Cardiac muscle cell (in vitro differentiated cells and primary cell): Measurements from ENCODE around the gene FAM120B. TPM values are rescaled to one million over a fixed set of nuclear protein-coding genes. Genes with fewer than 3 reads are reported as not detected.

Source experiments
- DNase-seq, 2 donors: peaks; one replicate each; pipeline versions ENCODE4 v3.0.0 to v3.0.0-alpha.2; 2010 to 2017; ENCODE audit warnings: low read depth in 1 of 2, low spot score in 1 of 2
- H3K27ac ChIP-seq: fragments of 200-600 bp; sonication (generic); 2 replicates; pipeline ENCODE4 v1.5.1; 2016
- H3K27me3 ChIP-seq: fragments of 200-600 bp; sonication (generic); 2 replicates; pipeline ENCODE4 v1.6.0; 2016; ENCODE audit warnings: control low read depth
- H3K36me3 ChIP-seq: fragments of 200-600 bp; sonication (generic); 2 replicates; pipeline ENCODE4 v1.5.1; 2016; ENCODE audit warnings: control low read depth
- H3K4me1 ChIP-seq: fragments of 200-600 bp; sonication (generic); 2 replicates; pipeline ENCODE4 v1.8.1; 2017; ENCODE audit warnings: low read depth, mild to moderate bottlenecking, mixed run types
- H3K4me3 ChIP-seq: fragments of 200-600 bp; sonication (generic); 2 replicates; pipeline ENCODE4 v1.5.1; 2016; ENCODE audit warnings: mild to moderate bottlenecking
- H3K9me3 ChIP-seq: fragments of 200-600 bp; sonication (generic); 2 replicates; pipeline ENCODE4 v1.5.1; 2017; ENCODE audit warnings: low read depth, mild to moderate bottlenecking, control low read depth
- polyA plus RNA-seq: library from polyadenylated mRNA; unstranded; fragments of >200 nt; fragmentation: Nextera tagmentation; extraction: Ambion mirVana; gene quantifications from 2 replicates; pipeline ENCODE4 v1.2.1, GENCODE V29; 2016
- total RNA-seq: library from RNA; depleted of rRNA; stranded (reverse); fragments of >200 nt; gene quantifications from 2 replicates; pipeline ENCODE4 v1.2.3, GENCODE V29; 2016
- TF ChIP-seq, protein P1 (sequence below): IDR thresholded peaks from 2 replicates; pipeline ENCODE4 v1.5.1; 2012; ENCODE audit warnings: low read depth, mild to moderate bottlenecking, low read length

The FAM120B gene
- total and polyA plus RNA-seq, 2 experiments from 2014 or later = 13.2 to 24.9 TPM

DNA sequence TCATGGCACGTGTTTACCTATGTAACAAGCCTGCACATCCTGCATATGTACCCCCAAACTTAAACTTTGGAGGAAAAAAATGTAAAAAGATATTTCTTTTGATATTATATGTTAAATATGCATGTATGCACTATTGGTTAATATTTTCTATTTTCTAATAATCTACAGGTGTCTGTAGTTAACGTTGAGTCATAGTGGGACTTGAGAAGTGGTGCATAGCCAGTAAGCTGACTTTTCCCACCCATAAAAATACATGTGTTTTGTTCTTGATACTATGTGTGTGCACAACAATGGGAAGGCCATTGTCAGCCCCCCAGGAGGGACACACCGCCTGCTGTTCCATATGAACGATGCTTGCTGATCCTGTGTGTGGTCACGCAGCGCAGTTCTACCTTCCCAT lies 49.1 kb downstream of the FAM120B start:
- TF ChIP-seq, protein P1, sequence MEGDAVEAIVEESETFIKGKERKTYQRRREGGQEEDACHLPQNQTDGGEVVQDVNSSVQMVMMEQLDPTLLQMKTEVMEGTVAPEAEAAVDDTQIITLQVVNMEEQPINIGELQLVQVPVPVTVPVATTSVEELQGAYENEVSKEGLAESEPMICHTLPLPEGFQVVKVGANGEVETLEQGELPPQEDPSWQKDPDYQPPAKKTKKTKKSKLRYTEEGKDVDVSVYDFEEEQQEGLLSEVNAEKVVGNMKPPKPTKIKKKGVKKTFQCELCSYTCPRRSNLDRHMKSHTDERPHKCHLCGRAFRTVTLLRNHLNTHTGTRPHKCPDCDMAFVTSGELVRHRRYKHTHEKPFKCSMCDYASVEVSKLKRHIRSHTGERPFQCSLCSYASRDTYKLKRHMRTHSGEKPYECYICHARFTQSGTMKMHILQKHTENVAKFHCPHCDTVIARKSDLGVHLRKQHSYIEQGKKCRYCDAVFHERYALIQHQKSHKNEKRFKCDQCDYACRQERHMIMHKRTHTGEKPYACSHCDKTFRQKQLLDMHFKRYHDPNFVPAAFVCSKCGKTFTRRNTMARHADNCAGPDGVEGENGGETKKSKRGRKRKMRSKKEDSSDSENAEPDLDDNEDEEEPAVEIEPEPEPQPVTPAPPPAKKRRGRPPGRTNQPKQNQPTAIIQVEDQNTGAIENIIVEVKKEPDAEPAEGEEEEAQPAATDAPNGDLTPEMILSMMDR = no peak
- H3K9me3 ChIP-seq = no peaks in the 10 kb centered on the region
- no peaks in the 10 kb centered on the region for H3K27me3 ChIP-seq
- H3K27ac ChIP-seq = no peak overlapping the region
- no peaks in the 10 kb centered on the region for H3K4me1 ChIP-seq
- no peak overlapping the region for H3K4me3 ChIP-seq
- peaks cover 12% of the 10 kb centered on the region for H3K36me3 ChIP-seq
- no peak for DNase-seq

DNA sequence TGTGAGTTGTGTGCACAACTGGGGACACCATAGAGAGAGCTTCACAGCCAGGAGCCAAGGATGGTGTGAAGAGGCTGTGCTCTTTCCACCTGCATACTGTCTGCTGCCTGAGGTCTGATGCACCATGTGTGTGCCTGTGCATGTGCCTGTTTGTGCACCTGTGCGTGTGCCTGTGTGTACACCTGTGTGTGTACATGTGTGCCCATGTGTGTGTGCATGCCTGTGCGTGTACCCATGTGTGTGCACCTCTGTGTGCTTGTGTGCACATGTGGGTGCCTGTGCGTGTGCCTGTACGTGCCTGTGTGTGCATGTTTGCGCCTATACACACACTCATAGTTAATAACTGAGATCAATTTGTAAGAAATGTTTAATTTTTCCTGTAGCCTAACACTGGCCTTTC lies 51.3 kb downstream of the FAM120B start:
- H3K27me3 ChIP-seq = no peaks in the 10 kb centered on the region
- H3K27ac ChIP-seq = no peak overlapping the region
- no peak overlapping the region for H3K4me3 ChIP-seq
- DNase-seq = no peak
- no peaks in the 10 kb centered on the region for H3K9me3 ChIP-seq
- TF ChIP-seq, protein P1 = no peak
- H3K4me1 ChIP-seq = no peaks in the 10 kb centered on the region
- peaks cover 6% of the 10 kb centered on the region for H3K36me3 ChIP-seq

DNA sequence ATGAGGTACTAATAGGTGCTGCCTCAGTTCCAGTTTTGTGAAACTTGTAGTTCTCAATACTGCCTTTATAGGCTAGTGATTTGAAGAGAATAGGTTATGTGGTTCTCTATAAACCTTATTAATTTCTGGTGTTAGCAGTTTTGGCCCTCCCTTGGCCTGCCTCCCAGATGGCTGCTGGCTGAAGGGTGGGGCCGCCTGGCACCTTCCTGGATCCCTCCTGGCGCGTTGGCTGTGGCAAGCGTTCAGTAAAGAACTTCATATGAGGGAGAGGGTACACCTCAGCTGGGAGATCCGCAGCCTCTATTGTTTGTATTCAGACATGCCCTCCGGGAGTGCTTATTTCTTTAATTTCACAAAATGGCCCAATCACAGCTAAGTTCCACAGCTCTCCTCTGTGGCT lies 51.9 kb downstream of the FAM120B start:
- DNase-seq = no peak
- H3K4me1 ChIP-seq = no peaks in the 10 kb centered on the region
- H3K27ac ChIP-seq = no peak overlapping the region
- H3K4me3 ChIP-seq = no peak overlapping the region
- H3K9me3 ChIP-seq = no peaks in the 10 kb centered on the region
- peaks cover 6% of the 10 kb centered on the region for H3K36me3 ChIP-seq
- H3K27me3 ChIP-seq = no peaks in the 10 kb centered on the region
- TF ChIP-seq, protein P1 = no peak

DNA sequence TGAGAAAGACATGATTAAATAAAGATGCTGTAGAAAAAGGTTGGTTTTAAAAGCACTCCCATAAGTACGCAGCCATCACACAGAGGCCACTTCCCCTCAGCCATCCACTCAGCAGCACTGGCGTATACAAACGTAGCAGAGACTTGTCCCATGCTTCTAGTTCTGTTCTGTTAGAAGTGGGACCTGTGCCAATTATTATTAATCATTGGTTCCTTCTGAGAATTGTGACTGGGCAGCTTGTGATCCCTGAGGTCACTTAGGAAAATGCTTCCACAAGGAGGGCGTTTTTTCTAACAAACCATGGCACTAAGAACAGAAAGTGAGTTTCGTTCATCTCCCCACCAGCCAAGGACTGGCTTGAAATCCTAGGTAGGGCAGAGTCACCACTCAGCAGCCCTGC lies 53.9 kb downstream of the FAM120B start:
- TF ChIP-seq, protein P1 = no peak
- Histone ChIP-seq H3K36me3 (peaks cover 6% of the 10 kb centered on the region), H3K4me1 (no peaks in the 10 kb centered on the region), H3K4me3 (no peak overlapping the region), H3K27ac (no peak overlapping the region), H3K27me3 (no peaks in the 10 kb centered on the region), H3K9me3 (no peaks in the 10 kb centered on the region)
- peak in 1 of 2 donors; percentile 23 for DNase-seq

DNA sequence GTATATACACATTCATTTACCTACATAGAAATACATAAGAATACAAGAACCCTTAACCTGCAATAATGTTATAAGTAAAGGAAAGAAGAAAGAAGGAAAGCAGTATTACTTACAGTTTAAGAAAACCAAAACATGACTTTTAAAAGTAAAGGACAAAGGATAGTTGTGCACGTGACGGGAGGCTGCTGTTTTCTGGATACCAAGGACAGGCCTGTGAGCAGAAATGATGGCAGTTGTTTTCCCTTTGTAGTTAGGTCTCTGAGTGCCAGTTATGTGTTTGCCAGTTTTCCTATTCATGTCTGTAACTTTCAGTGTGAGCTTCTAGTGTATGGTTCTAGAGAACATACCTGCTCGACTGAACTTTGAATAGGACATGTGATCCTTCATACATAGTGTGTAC lies 54.8 kb downstream of the FAM120B start:
- no peak overlapping the region for H3K4me3 ChIP-seq
- H3K36me3 ChIP-seq = peaks cover 6% of the 10 kb centered on the region
- H3K9me3 ChIP-seq = no peaks in the 10 kb centered on the region
- H3K27ac ChIP-seq = no peak overlapping the region
- no peaks in the 10 kb centered on the region for H3K4me1 ChIP-seq
- no peaks in the 10 kb centered on the region for H3K27me3 ChIP-seq
- no peak for DNase-seq
- TF ChIP-seq, protein P1 = no peak

DNA sequence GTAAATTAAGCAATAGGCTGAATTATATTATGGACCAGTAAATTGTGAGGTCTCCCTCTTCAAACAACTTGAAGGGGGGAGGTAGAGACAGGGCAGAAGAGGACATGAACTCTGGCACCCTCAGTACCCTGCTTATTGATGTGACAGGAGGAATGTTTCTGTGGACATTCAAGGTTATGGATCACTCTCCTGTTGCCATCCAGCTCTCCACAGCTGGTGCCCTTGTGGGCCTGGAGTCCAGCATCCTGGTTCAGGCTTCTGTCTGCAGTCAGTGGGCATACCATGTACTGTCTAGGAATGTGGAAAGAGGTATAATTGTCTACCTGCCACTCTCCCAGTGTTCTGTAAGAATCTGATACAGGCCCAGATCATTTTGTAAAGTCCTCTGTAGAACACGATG lies 55.6 kb downstream of the FAM120B start:
- no peak overlapping the region for H3K27ac ChIP-seq

More for the DNA sequence above, 55.6 kb downstream of the FAM120B start:
- H3K36me3 ChIP-seq = peaks cover 6% of the 10 kb centered on the region
- no peak overlapping the region for H3K4me3 ChIP-seq
- no peak for DNase-seq
- TF ChIP-seq, protein P1 = no peak
- no peaks in the 10 kb centered on the region for H3K4me1 ChIP-seq
- no peaks in the 10 kb centered on the region for H3K27me3 ChIP-seq
- H3K9me3 ChIP-seq = no peaks in the 10 kb centered on the region
